22Rv1 (cell line): ENCODE measurements around the gene CACHD1.

Experiments used
- ZFX ChIP-seq: fragments of 450-650 bp; IDR thresholded peaks from 2 replicates; pipeline ENCODE4 v1.6.1; 2017; ENCODE audit warnings: antibody characterized with exemption, borderline replicate concordance
- TF ChIP-seq, protein P1 (sequence below): fragments of 450-650 bp; IDR thresholded peaks from 2 replicates; pipeline ENCODE4 v1.5.1; 2017; ENCODE audit warnings: mild to moderate bottlenecking

GRCh38 chr1:64497088-64497883 is 27.4 kb downstream of the CACHD1 start:
- TF ChIP-seq, protein P1, sequence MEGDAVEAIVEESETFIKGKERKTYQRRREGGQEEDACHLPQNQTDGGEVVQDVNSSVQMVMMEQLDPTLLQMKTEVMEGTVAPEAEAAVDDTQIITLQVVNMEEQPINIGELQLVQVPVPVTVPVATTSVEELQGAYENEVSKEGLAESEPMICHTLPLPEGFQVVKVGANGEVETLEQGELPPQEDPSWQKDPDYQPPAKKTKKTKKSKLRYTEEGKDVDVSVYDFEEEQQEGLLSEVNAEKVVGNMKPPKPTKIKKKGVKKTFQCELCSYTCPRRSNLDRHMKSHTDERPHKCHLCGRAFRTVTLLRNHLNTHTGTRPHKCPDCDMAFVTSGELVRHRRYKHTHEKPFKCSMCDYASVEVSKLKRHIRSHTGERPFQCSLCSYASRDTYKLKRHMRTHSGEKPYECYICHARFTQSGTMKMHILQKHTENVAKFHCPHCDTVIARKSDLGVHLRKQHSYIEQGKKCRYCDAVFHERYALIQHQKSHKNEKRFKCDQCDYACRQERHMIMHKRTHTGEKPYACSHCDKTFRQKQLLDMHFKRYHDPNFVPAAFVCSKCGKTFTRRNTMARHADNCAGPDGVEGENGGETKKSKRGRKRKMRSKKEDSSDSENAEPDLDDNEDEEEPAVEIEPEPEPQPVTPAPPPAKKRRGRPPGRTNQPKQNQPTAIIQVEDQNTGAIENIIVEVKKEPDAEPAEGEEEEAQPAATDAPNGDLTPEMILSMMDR: no peak
- TF ChIP-seq ZFX: no peak
